K562 (cell line): Measurements from ENCODE around the gene KDM2B. TPM values are rescaled to one million over a fixed set of nuclear protein-coding genes. Genes with fewer than 3 reads are reported as not detected.
A peak's percentile ranks its signal among the peaks of the same experiment; 100 is the strongest.

ENCODE experiments used
- BDP1 ChIP-seq: IDR thresholded peaks from 3 replicates; pipeline ENCODE4 v1.6.1; 2011; ENCODE audit not compliant: insufficient read length, insufficient read depth
- CCNT2 ChIP-seq: IDR thresholded peaks from 2 replicates; pipeline ENCODE4 v1.6.1; 2011; ENCODE audit warnings: borderline replicate concordance, low read depth, mild to moderate bottlenecking, moderate library complexity, mixed read lengths, low read length; ENCODE audit not compliant: insufficient read length; ENCODE audit errors: extremely low read depth
- CEBPB ChIP-seq: fragments of 450-650 bp; IDR thresholded peaks from 2 replicates; pipeline ENCODE4 v1.6.1; 2016; ENCODE audit warnings: missing genetic modification characterization, missing compliant biosample characterization
- CREM ChIP-seq: IDR thresholded peaks from 2 replicates; pipeline ENCODE4 v1.6.1; 2014; ENCODE audit warnings: antibody characterized with exemption, low read depth
- EGR1 ChIP-seq: fragments of 450-650 bp; conservative IDR thresholded peaks from 2 replicates; pipeline ENCODE4 v1.6.1; 2017; ENCODE audit warnings: mild to moderate bottlenecking
- EP400 ChIP-seq: fragments of 450-650 bp; IDR thresholded peaks from 2 replicates; pipeline ENCODE4 v1.6.1; 2017; ENCODE audit warnings: antibody characterized with exemption, mild to moderate bottlenecking, moderate library complexity
- ESRRA ChIP-seq: fragments of 450-650 bp; IDR thresholded peaks from 2 replicates; pipeline ENCODE4 v1.6.1; 2014; ENCODE audit warnings: low read depth, mild to moderate bottlenecking, moderate library complexity, borderline replicate concordance
- FOS ChIP-seq: IDR thresholded peaks from 3 replicates; pipeline ENCODE4 v1.6.1; 2011; ENCODE audit not compliant: insufficient read length; ENCODE audit errors: extremely low read depth
- GTF2F1 ChIP-seq: IDR thresholded peaks from 2 replicates; pipeline ENCODE4 v1.6.1; 2011; ENCODE audit warnings: low read depth, low read length, improper control_type of control experiment
- L3MBTL2 ChIP-seq: fragments of 450-650 bp; IDR thresholded peaks from 2 replicates; pipeline ENCODE4 v1.6.1; 2016; ENCODE audit warnings: mild to moderate bottlenecking, moderate library complexity
- MCM7 ChIP-seq, 2 experiments: fragments of 450-650 bp; IDR thresholded peaks; 2 replicates each; pipeline ENCODE4 v1.6.1; 2016 to 2018
- MYC ChIP-seq, 2 experiments: fragments of 250-450 bp in 1 of 2; sonication (Bioruptor Pico) in 1 of 2; IDR thresholded peaks; 2 replicates each; pipeline versions ENCODE4 v1.5.1 to v1.6.1; 2012 to 2021; ENCODE audit warnings: low read depth in 2 of 2, borderline replicate concordance in 1 of 2, improper control_type of control experiment in 1 of 2, low read length in 1 of 2, mild to moderate bottlenecking in 1 of 2, moderate library complexity in 1 of 2
- OTX1 ChIP-seq: fragments of 450-650 bp; formaldehyde crosslinking; IDR thresholded peaks from 2 replicates; pipeline ENCODE4 v1.4.0; 2022; ENCODE audit warnings: mild to moderate bottlenecking
- PTTG1 ChIP-seq: fragments of 450-650 bp; IDR thresholded peaks from 2 replicates; pipeline ENCODE4 v1.6.1; 2016; ENCODE audit warnings: low read depth, mild to moderate bottlenecking, missing genetic modification characterization, missing compliant biosample characterization
- RBM15 ChIP-seq: fragments of 200-400 bp; formaldehyde crosslinking; IDR thresholded peaks from 2 replicates; pipeline ENCODE4 v1.6.1; 2018; ENCODE audit warnings: mild to moderate bottlenecking, low read length, moderate library complexity; ENCODE audit not compliant: insufficient read depth
- RBM34 ChIP-seq: fragments of 200-400 bp; formaldehyde crosslinking; IDR thresholded peaks from 2 replicates; pipeline ENCODE4 v1.6.1; 2018; ENCODE audit warnings: low read length, borderline replicate concordance; ENCODE audit not compliant: insufficient read depth
- YY1 ChIP-seq, 3 experiments: IDR thresholded peaks; 2 replicates each; pipeline ENCODE4 v1.6.1; 2011; ENCODE audit warnings: low read length in 2 of 3, mild to moderate bottlenecking in 2 of 3, moderate library complexity in 2 of 3, borderline replicate concordance in 1 of 3, control low read depth in 1 of 3, low read depth in 1 of 3; ENCODE audit not compliant: insufficient read depth in 3 of 3, insufficient replicate concordance in 2 of 3, control insufficient read depth in 1 of 3, insufficient read length in 1 of 3; ENCODE audit errors: extremely low read depth in 1 of 3
- ZBTB7A ChIP-seq: IDR thresholded peaks from 2 replicates; pipeline ENCODE4 v1.6.1; 2011; ENCODE audit warnings: low read depth, mild to moderate bottlenecking, low read length, moderate library complexity, borderline replicate concordance; ENCODE audit not compliant: control insufficient read depth
- ZFP1 ChIP-seq: fragments of 450-650 bp; formaldehyde crosslinking; IDR thresholded peaks from 2 replicates; pipeline ENCODE4 v1.4.0; 2020; ENCODE audit warnings: mild to moderate bottlenecking, mixed read lengths
- ZNF41 ChIP-seq: fragments of 250-450 bp; sonication (Bioruptor Pico); conservative IDR thresholded peaks from 2 replicates; pipeline ENCODE4 v1.4.0; 2020; ENCODE audit warnings: mild to moderate bottlenecking
- ZNF668 ChIP-seq: fragments of 250-450 bp; sonication (Bioruptor Pico); IDR thresholded peaks from 2 replicates; pipeline ENCODE4 v1.8.0; 2022; ENCODE audit warnings: mild to moderate bottlenecking, inconsistent platforms
- polyA plus RNA-seq, 8 experiments: library from polyadenylated mRNA; depleted of rRNA in 4 of 8; stranded (reverse) in 5 of 8; unstranded in 3 of 8; fragments of >200 nt; fragmentation: Nextera tagmentation in 2 of 8; fragmentation: Illumina TruSeq in 1 of 8; extraction: Ambion mirVana in 2 of 8; extraction: Trizol in 1 of 8; gene quantifications; 2 replicates each; pipeline versions ENCODE4 v1.2.1 to v1.2.3, GENCODE V29; 2011 to 2014; ENCODE audit warnings: inconsistent platforms in 1 of 8, missing spikeins in 1 of 8
- total RNA-seq, 7 experiments: library from RNA; depleted of rRNA in 6 of 7; stranded (reverse); fragments of >200 nt in 6 of 7; fragmentation: Illumina TruSeq in 2 of 7; extraction: Trizol in 2 of 7; gene quantifications; 2 replicates each; pipeline versions ENCODE4 v1.2.1 to v1.2.3, GENCODE V29; 2011 to 2021; ENCODE audit warnings: low replicate concordance in 1 of 7
- TF ChIP-seq, protein P1 (sequence below): sonication (generic); formaldehyde crosslinking; IDR thresholded peaks from 2 replicates; pipeline ENCODE4 v1.5.0; 2020; ENCODE audit warnings: missing genetic modification reagents
- TF ChIP-seq, protein P2 (sequence below): fragments of 450-650 bp; formaldehyde crosslinking; conservative IDR thresholded peaks from 2 replicates; pipeline ENCODE4 v1.4.0; 2022; ENCODE audit warnings: mild to moderate bottlenecking, missing genetic modification characterization
- TF ChIP-seq, protein P3 (sequence below): fragments of 250-450 bp; sonication (Bioruptor Pico); IDR thresholded peaks from 2 replicates; pipeline ENCODE4 v1.8.0; 2021; ENCODE audit warnings: mild to moderate bottlenecking, moderate library complexity

The KDM2B gene
- total and polyA plus RNA-seq, 9 of the 15 experiments (the other 6 are each of a cell fraction or from before 2014, with no cell fraction given): 7.4 to 50.5 (median 22.5) TPM

DNA sequence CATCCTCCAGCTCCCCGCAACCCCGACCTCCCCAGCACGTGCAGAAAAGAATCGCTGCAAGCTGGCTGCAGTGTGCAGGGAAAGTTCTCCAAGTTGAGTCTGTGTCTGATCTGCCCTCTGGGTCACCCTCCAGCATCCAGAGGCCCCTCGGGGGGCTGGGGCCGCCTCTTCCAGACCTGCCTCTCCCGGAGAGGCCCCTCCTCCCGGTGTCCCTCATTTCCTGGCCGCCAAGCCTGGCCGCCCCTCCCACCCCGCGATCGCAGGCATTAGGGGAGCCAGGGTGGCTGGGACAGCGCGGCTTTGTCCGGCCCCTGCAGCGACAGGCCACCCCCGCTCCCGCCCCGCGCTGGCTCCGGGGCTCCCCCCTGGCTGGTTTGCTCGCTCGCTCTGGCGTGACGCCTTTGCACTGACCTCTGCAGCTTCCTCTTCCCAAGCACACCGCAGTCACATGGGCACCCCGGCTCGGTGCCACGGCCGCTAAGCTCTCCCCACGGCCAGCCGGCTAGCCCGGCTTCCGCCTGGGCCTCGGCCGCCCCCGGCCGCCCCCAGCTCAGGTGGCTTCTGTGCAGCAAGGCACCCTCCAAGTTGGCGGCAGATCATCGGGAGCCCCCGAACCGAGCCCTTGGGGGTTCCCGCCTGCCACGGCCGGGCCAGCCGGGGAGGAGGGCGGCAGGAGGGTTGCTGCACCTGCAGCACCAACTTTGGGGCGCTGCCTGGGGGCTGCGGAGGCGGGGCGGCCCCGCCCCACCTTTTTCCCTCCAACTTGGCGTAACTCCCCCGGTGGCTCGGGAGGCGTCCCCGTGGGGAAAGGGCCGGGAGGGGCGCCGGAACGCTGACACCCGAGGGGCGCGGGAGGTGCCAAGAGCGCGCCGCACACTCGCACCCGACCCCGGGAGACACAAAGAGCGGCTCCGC is 43.7 kb downstream of the KDM2B start (continued):
- peak in 1 of 3 experiments; percentile 11 for TF ChIP-seq YY1 (IDR thresholded peaks at IDR 0.05; ENCODE audit: borderline replicate concordance in 1 of 3, control insufficient read depth in 1 of 3, extremely low read depth in 1 of 3, insufficient read depth in 3 of 3, insufficient read length in 1 of 3, insufficient replicate concordance in 2 of 3, low read depth in 1 of 3, low read length in 2 of 3)
- no peak for TF ChIP-seq RBM15
- TF ChIP-seq, protein P1, sequence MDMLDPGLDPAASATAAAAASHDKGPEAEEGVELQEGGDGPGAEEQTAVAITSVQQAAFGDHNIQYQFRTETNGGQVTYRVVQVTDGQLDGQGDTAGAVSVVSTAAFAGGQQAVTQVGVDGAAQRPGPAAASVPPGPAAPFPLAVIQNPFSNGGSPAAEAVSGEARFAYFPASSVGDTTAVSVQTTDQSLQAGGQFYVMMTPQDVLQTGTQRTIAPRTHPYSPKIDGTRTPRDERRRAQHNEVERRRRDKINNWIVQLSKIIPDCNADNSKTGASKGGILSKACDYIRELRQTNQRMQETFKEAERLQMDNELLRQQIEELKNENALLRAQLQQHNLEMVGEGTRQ (CRISPR knock-in tag): peak; percentile 59; the same call in 1 of the 2 replicates
- TF ChIP-seq, protein P2, sequence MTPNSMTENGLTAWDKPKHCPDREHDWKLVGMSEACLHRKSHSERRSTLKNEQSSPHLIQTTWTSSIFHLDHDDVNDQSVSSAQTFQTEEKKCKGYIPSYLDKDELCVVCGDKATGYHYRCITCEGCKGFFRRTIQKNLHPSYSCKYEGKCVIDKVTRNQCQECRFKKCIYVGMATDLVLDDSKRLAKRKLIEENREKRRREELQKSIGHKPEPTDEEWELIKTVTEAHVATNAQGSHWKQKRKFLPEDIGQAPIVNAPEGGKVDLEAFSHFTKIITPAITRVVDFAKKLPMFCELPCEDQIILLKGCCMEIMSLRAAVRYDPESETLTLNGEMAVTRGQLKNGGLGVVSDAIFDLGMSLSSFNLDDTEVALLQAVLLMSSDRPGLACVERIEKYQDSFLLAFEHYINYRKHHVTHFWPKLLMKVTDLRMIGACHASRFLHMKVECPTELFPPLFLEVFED (CRISPR knock-in tag): no peak
- TF ChIP-seq PTTG1: no peak
- TF ChIP-seq RBM34: 0 out of 2 replicates have a peak, but pooled peaks have one; percentile 64
- TF ChIP-seq MYC (IDR thresholded peaks at IDR 0.05; ENCODE audit: low read depth, low read length): no peak
- 0 out of 2 replicates have a peak, but pooled peaks have one; percentile 25 for TF ChIP-seq MYC (CRISPR knock-in tag; IDR thresholded peaks at IDR 0.05; ENCODE audit: borderline replicate concordance, low read depth)
- no peak for TF ChIP-seq BDP1
- peak; percentile 17; the same call in 1 of the 2 replicates for TF ChIP-seq ZBTB7A
- no peak for TF ChIP-seq MCM7 (IDR thresholded peaks at IDR 0.05)
- TF ChIP-seq EP400: no peak
- TF ChIP-seq CEBPB (tag): no peak
- peak; percentile 6 for TF ChIP-seq CCNT2
- TF ChIP-seq ESRRA: 0 out of 2 replicates have a peak, but pooled peaks have one; percentile 29
- TF ChIP-seq ZNF41 (CRISPR knock-in tag): no peak
- no peak for TF ChIP-seq ZFP1 (CRISPR knock-in tag)
- TF ChIP-seq EGR1: peak; percentile 59
- TF ChIP-seq CREM: peak; percentile 46
- no peak for TF ChIP-seq GTF2F1
- TF ChIP-seq ZNF668: no peak
- no peak for TF ChIP-seq OTX1 (CRISPR knock-in tag)
- peak; percentile 61 for TF ChIP-seq L3MBTL2
- no peak for TF ChIP-seq FOS
- TF ChIP-seq, protein P3, sequence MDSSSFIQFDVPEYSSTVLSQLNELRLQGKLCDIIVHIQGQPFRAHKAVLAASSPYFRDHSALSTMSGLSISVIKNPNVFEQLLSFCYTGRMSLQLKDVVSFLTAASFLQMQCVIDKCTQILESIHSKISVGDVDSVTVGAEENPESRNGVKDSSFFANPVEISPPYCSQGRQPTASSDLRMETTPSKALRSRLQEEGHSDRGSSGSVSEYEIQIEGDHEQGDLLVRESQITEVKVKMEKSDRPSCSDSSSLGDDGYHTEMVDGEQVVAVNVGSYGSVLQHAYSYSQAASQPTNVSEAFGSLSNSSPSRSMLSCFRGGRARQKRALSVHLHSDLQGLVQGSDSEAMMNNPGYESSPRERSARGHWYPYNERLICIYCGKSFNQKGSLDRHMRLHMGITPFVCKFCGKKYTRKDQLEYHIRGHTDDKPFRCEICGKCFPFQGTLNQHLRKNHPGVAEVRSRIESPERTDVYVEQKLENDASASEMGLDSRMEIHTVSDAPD (CRISPR knock-in tag): no peak
